Transverse colon (tissue), 4 donors: ENCODE results near the gene TXNIP. TPM values are rescaled to one million over a fixed set of nuclear protein-coding genes. Genes with fewer than 3 reads are reported as not detected.

Source experiments
- DNase-seq: peaks from one replicate; pipeline ENCODE4 v3.0.0-alpha.2; 2019
- H3K27ac ChIP-seq, 4 donors: fragments of 200-600 bp; sonication (generic); 2 replicates each; pipeline ENCODE4 v1.5.1; 2016 to 2018; ENCODE audit warnings: inconsistent platforms in 4 of 4
- H3K27me3 ChIP-seq: fragments of 200-600 bp; sonication (generic); 2 replicates; pipeline ENCODE4 v1.5.1; 2017; ENCODE audit warnings: inconsistent platforms
- H3K36me3 ChIP-seq, 4 donors: fragments of 200-600 bp; sonication (generic); 2 replicates each; pipeline ENCODE4 v1.5.1; 2017 to 2019; ENCODE audit warnings: inconsistent platforms in 4 of 4
- H3K4me1 ChIP-seq, 4 donors: fragments of 200-600 bp; sonication (generic); 2 replicates each; pipeline ENCODE4 v1.5.1; 2017 to 2020; ENCODE audit warnings: inconsistent platforms in 4 of 4
- H3K4me3 ChIP-seq, 4 donors: fragments of 200-600 bp; sonication (generic); 1 replicate in 1 of 4; 2 replicates in 3 of 4; pipeline versions ENCODE4 v1.5.1 to v1.6.1; 2017 to 2019; ENCODE audit warnings: inconsistent platforms in 4 of 4
- H3K9me3 ChIP-seq, 2 donors: fragments of 200-600 bp; sonication (generic); 2 replicates each; pipeline ENCODE4 v1.5.1; 2017 to 2019; ENCODE audit warnings: inconsistent platforms in 2 of 2
- CTCF ChIP-seq, 5 experiments: fragments of 200-600 bp in 3 of 5; fragments of 450-650 bp in 2 of 5; sonication (generic) in 3 of 5; IDR thresholded peaks; 1 replicate in 2 of 5; 2 replicates in 3 of 5; pipeline ENCODE4 v1.5.1; 2016 to 2017; ENCODE audit warnings: antibody characterized with exemption in 5 of 5, inconsistent platforms in 3 of 5, mild to moderate bottlenecking in 2 of 5, moderate library complexity in 1 of 5
- EP300 ChIP-seq: sonication (generic); formaldehyde crosslinking; IDR thresholded peaks from one replicate; pipeline ENCODE4 v1.6.1; 2017; ENCODE audit warnings: antibody characterized with exemption, low read depth
- POLR2A ChIP-seq: fragments of 450-650 bp; IDR thresholded peaks from one replicate; pipeline ENCODE4 v1.6.1; 2016; ENCODE audit warnings: antibody characterized with exemption, mild to moderate bottlenecking, moderate library complexity
- POLR2AphosphoS5 ChIP-seq, 3 donors: sonication (generic); formaldehyde crosslinking; IDR thresholded peaks; one replicate each; pipeline ENCODE4 v1.6.1; 2016; ENCODE audit warnings: antibody characterized with exemption in 3 of 3
- WGBS, 2 donors: methylation state at CpG; one replicate each; pipeline ENCODE4 v1.1.5; 2018; ENCODE audit warnings: low coverage in 1 of 2; 5-methylcytosine and 5-hydroxymethylcytosine counted together
- in situ Hi-C, 4 donors: fragments of 200-750 bp; cut with MboI; loops; one replicate each; pipeline versions ENCODE4 v1.15.0 to v1.15.1; 2017; ENCODE audit warnings: low sequenced_read_pairs in 3 of 4, low pct_ligation_motif_present in 1 of 4, low pct_unique_long_range_greater_than_20kb in 1 of 4
- intact Hi-C: fragments of 100-400 bp; cut with DNase I; formaldehyde crosslinking; loops from one replicate; pipeline ENCODE4 v1.15.1; 2023; ENCODE audit warnings: low total_unique reads
- total RNA-seq, 4 donors: library from RNA; depleted of rRNA; stranded (reverse); fragments of >200 nt; gene quantifications; one replicate each; pipeline ENCODE4 v1.1.0, GENCODE V29; 2016

TXNIP gene
- total RNA-seq, 4 donors from 2014 or later = 296 to 2,602 (median 982) TPM

DNA sequence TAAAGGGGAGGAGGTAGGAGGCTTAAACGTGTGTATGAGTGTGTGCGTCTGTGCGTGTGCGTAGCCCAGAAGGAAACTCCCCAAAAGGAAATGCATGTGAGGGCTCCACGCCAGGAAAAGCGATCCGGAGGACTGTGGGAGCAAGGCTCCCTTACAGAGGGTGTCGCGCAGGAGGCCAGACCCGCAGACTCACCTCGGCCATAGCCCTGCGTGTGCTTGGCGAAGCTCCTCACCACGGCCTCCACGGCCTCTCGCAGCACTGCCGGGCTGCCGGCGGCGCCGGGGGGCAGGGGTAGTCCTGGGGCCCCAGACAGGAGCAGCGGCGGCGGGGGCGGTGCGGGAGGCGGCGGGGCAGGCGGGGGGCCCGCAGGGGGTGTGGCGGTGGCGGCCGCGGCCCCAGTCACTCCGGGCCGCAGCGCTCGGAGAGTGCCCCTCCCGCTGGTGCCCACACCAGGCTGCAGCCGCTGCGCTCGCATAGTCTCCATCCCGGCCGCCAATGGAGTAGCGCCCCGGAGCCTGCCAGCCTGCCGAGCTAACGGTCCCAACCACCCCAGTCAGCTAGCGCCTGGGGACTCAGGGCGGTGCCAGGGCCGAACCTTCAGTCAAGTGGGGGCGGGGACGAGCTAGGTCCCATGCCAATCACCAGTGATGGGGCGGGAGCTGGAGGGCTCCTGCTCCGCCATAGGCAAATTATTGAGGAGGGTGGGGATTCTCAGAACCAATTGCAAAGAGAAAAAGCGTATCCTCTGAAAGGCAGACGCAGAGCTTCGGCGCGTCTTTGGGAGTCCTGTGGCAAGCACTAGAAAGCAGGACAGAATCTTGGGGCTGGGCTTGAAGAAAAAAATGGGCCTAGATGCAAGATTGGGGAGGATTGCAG lies 38.7 kb downstream of the TXNIP start, which contains the start of gene LIX1L:
Gene LIX1L (minus strand): TSS at position 575 of the 877 bp plus-strand sequence. CDS start 90 bp downstream, at position 485.
- peaks cover 18 to 77% (median 54%) of the 10 kb centered on the region in 4 donors for H3K4me1 ChIP-seq
- intact Hi-C loops = loop anchor here (2.0 kb wide), 1 partner anchor 39 kb away; the partner anchor contains the start of gene PEX11B
- peak within 1 kb of the TSS; percentile 86 to 96 (median 92) for H3K27ac ChIP-seq
- H3K9me3 ChIP-seq = no peaks in the 10 kb centered on the region
- 0% methylated on average over 7 to 34 of the region's 60 CpGs for WGBS, 2 donors
- peak; percentile 89 to 94 (median 93) for TF ChIP-seq POLR2AphosphoS5 (IDR thresholded peaks at IDR 0.05)
- peak; percentile 73 for TF ChIP-seq POLR2A
- no peak for TF ChIP-seq CTCF (IDR thresholded peaks at IDR 0.05)
- no peak for TF ChIP-seq EP300
- in situ Hi-C loops = no loop called here
- no peaks in the 10 kb centered on the region for H3K36me3 ChIP-seq
- H3K27me3 ChIP-seq = peaks cover 36% of the 10 kb centered on the region
- DNase-seq = peak; percentile 96
- H3K4me3 ChIP-seq = peak within 1 kb of the TSS; percentile 45 to 80 (median 63)

GRCh38 chr1:145956781-145957442 lies 39.5 kb downstream of the TXNIP start:
- in situ Hi-C loops = no loop called here
- H3K9me3 ChIP-seq = no peaks in the 10 kb centered on the region
- peaks cover 18 to 69% (median 47%) of the 10 kb centered on the region in 4 donors for H3K4me1 ChIP-seq
- WGBS, 2 donors = 23 to 24% methylated on average over 3 of the region's 3 CpGs
- TF ChIP-seq POLR2A (no peak), POLR2AphosphoS5 (IDR thresholded peaks at IDR 0.05) (peak in 1 of 3 donors; percentile 27), EP300 (no peak), CTCF (IDR thresholded peaks at IDR 0.05) (peak in 1 of 5 experiments; percentile 14)
- H3K36me3 ChIP-seq = no peaks in the 10 kb centered on the region
- intact Hi-C loops = no loop called here
- H3K27me3 ChIP-seq = peaks cover 31% of the 10 kb centered on the region
- DNase-seq = no peak
- H3K27ac ChIP-seq = peak overlapping the region; percentile 86 to 96 (median 92)
- peak overlapping the region; percentile 45 to 80 (median 63) for H3K4me3 ChIP-seq

GRCh38 chr1:145956361-145956760 lies 40.0 kb downstream of the TXNIP start:
- TF ChIP-seq POLR2A = no peak
- TF ChIP-seq EP300 = no peak
- TF ChIP-seq POLR2AphosphoS5 (IDR thresholded peaks at IDR 0.05) = no peak
- TF ChIP-seq CTCF (IDR thresholded peaks at IDR 0.05) = no peak
- Histone ChIP-seq H3K27ac (peak overlapping the region; percentile 86 to 96 (median 92)), H3K4me3 (peak overlapping the region in 3 of 4 donors; percentile 62 to 80 (median 64)), H3K27me3 (peaks cover 26% of the 10 kb centered on the region), H3K9me3 (no peaks in the 10 kb centered on the region), H3K36me3 (no peaks in the 10 kb centered on the region), H3K4me1 (peaks cover 14 to 64% (median 41%) of the 10 kb centered on the region in 4 donors)
- DNase-seq = no peak
- intact Hi-C loops = no loop called here
- in situ Hi-C loops = no loop called here

- in situ Hi-C loops = no loop called here
- WGBS, 2 donors = 59 to 80% methylated on average over 2 of the region's 2 CpGs
Observed at GRCh38 chr1:145955436-145955835, 40.9 kb downstream of the TXNIP start.

More at GRCh38 chr1:145955436-145955835, 40.9 kb downstream of the TXNIP start:
- TF ChIP-seq POLR2A = no peak
- TF ChIP-seq CTCF (IDR thresholded peaks at IDR 0.05) = no peak
- TF ChIP-seq EP300 = no peak
- TF ChIP-seq POLR2AphosphoS5 (IDR thresholded peaks at IDR 0.05) = no peak
- H3K9me3 ChIP-seq = no peaks in the 10 kb centered on the region
- intact Hi-C loops = no loop called here
- peak overlapping the region; percentile 86 to 96 (median 92) for H3K27ac ChIP-seq
- H3K4me1 ChIP-seq = peaks cover 12 to 58% (median 33%) of the 10 kb centered on the region in 4 donors
- peaks cover 16% of the 10 kb centered on the region for H3K27me3 ChIP-seq
- DNase-seq = no peak
- peak overlapping the region in 1 of 4 donors; percentile 64 for H3K4me3 ChIP-seq
- no peaks in the 10 kb centered on the region for H3K36me3 ChIP-seq
